ENCODE measurements around the gene PABPC1L.
A peak's percentile ranks its signal among the peaks of the same experiment; 100 is the strongest.
"Not testable (repeated sequence)": the region's sequence is repeated elsewhere in the genome, so short reads cannot be mapped to it uniquely, and the experiment has no call there.

Gene PABPC1L

GRCh38 chr20:44909872-44910689 is at the start of gene PABPC1L:
PABPC1L (plus strand) TSS chr20:44910060; CDS start chr20:44910144, 84 bp downstream.
- DNase-seq (ENCODE audit: low read depth) = peak; percentile 80

GRCh38 chr20:44861531-44862006 is 48.3 kb upstream of the PABPC1L start:
- peak; percentile 36 for DNase-seq (ENCODE audit: low read depth)

- DNase-seq (ENCODE audit: low read depth) = no peak
These were observed 47.6 kb upstream of the PABPC1L start for GRCh38 chr20:44862286-44862685.

DNA sequence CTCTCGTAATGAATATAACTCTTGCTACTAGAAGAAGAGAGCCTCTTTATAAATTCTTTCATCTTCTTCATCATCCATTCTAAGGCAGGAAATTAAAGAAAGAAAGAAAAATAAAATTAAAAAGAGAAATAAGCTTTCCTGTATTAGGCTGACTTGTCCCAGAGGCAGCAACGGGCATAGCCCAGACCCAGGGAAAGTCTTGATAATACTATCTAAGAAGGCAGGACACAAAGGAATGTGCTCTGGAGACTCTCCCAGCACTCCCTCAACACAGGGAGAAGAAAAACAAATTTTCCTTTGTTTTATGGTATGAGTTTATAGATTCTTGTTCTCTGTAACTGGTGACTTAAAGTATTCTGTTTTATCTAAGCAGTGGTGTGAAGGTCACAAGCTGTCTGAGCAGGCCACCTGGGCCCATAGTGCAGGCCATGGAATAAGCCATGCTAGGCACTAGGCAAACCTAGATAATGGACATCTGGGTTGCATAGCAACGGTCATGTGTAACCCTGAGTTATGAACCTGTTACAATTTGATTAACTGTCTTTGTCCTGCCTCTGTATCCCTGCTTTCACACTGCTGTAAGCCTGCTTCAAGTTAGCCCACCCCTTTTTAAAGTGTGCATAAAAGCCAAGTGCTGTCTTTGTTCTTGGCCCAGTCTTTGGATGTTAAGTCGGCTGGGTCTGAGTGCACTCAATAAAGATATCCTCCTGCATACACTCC is 46.3 kb upstream of the PABPC1L start:
- DNase-seq (ENCODE audit: low read depth) = not testable (repeated sequence)

DNA sequence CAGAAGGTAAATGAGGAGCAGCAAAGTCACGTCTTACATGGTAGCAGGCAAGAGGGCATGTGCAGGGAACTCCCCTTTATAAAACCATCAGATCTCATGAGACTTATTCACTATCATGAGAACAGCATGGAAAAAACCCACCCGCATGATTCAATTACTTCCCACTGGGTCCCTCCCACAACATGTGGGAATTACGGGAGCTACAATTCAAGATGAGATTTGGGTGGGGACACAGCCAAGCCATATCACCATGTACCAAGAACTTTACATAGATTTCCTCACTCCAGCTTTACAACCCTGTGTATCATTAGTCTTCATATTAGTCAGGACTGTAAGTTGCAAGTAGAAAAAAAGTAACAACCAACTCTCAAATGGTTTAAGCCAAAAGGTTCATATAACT is 45.4 kb upstream of the PABPC1L start:
- not testable (repeated sequence) for DNase-seq (ENCODE audit: low read depth)

GRCh38 chr20:44866703-44867335 is 43.0 kb upstream of the PABPC1L start:
- no peak for DNase-seq (ENCODE audit: low read depth)

GRCh38 chr20:44869471-44869870 is 40.4 kb upstream of the PABPC1L start:
- DNase-seq (ENCODE audit: low read depth) = no peak

DNA sequence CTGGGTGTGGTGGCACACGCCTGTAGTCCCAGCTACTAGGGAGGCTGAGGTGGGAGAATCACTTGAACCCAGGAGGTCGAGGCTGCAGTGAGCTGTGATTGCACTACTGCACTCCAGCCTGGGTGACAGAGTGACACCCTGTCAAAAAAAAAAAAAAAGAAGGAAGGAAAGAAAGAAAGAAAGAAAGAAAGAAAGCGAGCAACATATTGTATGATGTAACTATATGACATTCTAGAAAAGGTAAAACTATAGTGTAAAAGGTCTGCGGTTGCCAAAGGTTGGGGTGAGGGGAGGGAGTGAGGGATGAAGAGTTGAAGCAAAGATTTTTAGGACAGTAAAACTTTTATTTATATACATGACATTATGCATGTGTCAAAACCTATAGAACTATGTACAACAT is 27.5 kb upstream of the PABPC1L start:
- not testable (repeated sequence) for DNase-seq (ENCODE audit: low read depth)

DNA sequence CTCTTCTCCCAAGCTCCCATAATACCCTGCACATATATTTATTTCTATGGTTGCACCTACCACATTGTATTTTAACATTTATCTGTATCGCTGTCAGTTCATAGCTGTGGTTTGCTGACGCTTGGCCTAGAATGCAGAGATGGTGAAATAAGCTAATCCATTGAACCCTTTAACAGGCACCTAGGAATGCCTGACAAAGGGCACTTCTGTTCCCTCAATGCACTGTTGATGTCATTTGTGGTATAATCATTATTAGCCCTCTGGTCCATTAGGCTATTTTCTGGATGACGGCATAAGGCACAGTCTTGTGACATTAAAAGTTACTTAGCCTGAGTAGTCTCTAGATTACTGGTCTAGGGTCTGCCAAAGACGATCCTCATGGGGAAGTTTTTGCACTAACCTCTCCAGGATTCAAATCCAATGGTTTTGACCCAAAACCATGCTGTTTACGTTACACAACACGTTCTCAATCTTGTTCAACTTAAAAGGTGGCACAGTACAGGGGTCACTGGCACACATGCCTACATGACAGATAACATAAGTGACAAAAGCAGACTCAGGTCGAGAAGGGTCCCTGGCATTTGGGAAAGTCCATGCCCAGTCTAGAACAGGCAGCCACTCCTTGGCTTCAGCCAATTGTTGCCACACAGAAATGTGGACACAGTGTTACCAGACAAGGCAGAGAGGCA is 26.5 kb upstream of the PABPC1L start:
- DNase-seq (ENCODE audit: low read depth) = no peak

DNA sequence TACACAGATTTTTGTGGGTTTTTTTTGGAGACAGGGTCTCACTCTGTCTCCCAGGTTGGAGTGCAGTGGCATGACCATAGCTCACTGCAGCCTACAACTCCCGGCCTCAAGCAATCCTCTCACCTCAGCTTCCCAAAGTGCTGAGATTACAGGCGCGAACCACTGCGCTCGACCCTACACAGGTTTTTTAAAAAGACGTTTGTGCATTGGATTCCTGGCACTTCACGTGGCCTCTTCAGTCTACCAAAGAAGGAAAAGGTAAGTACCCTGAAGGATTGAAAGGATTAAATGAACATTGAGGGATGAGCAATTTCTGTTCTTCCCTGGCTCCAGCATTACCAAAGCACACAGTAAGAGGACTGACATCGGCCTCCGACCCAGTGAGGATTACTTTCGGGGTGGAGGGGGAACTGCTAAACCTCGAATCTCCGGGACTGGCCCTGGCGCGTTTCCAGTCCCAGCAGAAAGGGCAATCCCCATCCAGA is 24.9 kb upstream of the PABPC1L start:
- DNase-seq (ENCODE audit: low read depth) = no peak

GRCh38 chr20:44885392-44886265 is 24.2 kb upstream of the PABPC1L start, which contains the start of gene YWHAB:
YWHAB (plus strand) TSS chr20:44885705; CDS start chr20:44901534, 15,829 bp downstream.
- DNase-seq (ENCODE audit: low read depth) = peak; percentile 100

DNA sequence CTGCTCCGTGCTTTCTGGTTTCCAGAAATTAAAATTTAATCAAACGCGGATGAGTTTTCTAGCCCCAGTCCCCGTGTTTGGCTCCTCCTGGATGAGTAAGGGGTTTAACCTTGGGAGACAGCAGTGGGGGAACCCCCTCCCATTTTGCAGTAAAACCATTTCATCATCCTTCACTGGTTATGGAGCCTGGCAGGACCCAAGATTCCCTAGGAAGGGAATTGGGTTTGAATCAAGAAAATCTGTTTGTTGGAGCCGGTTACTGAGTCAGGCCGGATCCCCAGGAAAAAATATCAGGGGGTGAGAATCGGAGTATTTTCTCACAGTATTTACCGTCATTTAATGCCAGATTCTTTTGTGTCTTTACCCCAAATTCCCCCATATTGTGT is 23.6 kb upstream of the PABPC1L start:
- peak; percentile 11 for DNase-seq (ENCODE audit: low read depth)

- no peak for DNase-seq (ENCODE audit: low read depth)
These were observed 23.0 kb upstream of the PABPC1L start for GRCh38 chr20:44886828-44887227.

DNA sequence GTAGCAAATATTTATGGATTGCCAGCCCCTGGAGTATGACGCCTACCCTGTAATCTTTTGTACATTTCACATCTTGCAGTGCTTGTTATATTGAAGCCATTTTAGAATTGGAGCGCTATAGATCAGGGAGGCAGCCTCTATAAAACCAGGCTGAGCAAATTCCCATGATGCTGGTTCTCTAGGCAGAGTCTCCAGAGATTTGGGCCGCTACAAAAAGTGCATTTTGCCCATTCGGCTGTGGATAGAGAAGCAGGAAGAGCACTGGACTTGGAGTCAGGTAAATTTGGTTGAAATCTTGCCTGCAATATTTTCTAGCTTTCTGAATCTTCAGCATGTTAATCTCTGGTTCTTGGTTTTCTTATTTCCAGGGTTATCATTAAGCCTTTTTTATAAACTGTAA is 22.4 kb upstream of the PABPC1L start:
- DNase-seq (ENCODE audit: low read depth) = no peak

GRCh38 chr20:44888226-44889103 is 21.4 kb upstream of the PABPC1L start:
- DNase-seq (ENCODE audit: low read depth) = peak; percentile 54

DNA sequence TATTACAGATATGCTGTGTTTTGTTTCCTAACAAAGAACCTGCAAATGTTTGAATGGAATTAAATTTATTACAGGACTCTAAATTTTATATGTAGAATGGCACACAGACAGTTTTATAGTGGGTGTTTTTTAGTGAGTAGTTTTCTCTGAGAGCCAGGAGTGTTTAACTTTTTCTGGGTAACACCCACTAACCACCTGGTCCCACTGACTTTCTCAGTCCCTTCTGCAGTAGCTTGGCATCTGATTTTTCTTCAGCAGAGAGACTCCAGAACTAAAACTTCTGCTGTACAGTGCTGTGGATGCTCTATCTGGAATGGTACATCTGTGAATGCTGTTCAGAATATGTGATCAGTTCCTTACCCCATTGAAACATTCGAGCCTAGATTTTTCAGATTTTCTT is 18.0 kb upstream of the PABPC1L start:
- no peak for DNase-seq (ENCODE audit: low read depth)

- DNase-seq (ENCODE audit: low read depth) = no peak
These were observed 14.9 kb upstream of the PABPC1L start for GRCh38 chr20:44894959-44895358.

- DNase-seq (ENCODE audit: low read depth) = peak; percentile 22
These were observed 13.3 kb upstream of the PABPC1L start for GRCh38 chr20:44896583-44896982.

- no peak for DNase-seq (ENCODE audit: low read depth)
These were observed 12.7 kb upstream of the PABPC1L start for GRCh38 chr20:44897133-44897532.

Measured in ELR (cell line).